SK-N-MC (cell line): ENCODE measurements around the gene POU2AF2.

Source experiments
- EZH2 ChIP-seq: fragments of 200-600 bp; sonication (generic); IDR thresholded peaks from one replicate; pipeline ENCODE4 v1.6.1; 2017; ENCODE audit warnings: antibody characterized with exemption
- FOXP2 ChIP-seq: optimal IDR thresholded peaks from 2 replicates; pipeline ENCODE3; 2011; ENCODE audit warnings: mild to moderate bottlenecking, moderate library complexity; ENCODE audit not compliant: insufficient read depth; ENCODE audit errors: extremely low read length, control extremely low read depth
- POLR2AphosphoS5 ChIP-seq: IDR thresholded peaks from 2 replicates; pipeline ENCODE4 v1.6.1; 2012; ENCODE audit warnings: mild to moderate bottlenecking, low read depth, low read length, borderline replicate concordance

DNA sequence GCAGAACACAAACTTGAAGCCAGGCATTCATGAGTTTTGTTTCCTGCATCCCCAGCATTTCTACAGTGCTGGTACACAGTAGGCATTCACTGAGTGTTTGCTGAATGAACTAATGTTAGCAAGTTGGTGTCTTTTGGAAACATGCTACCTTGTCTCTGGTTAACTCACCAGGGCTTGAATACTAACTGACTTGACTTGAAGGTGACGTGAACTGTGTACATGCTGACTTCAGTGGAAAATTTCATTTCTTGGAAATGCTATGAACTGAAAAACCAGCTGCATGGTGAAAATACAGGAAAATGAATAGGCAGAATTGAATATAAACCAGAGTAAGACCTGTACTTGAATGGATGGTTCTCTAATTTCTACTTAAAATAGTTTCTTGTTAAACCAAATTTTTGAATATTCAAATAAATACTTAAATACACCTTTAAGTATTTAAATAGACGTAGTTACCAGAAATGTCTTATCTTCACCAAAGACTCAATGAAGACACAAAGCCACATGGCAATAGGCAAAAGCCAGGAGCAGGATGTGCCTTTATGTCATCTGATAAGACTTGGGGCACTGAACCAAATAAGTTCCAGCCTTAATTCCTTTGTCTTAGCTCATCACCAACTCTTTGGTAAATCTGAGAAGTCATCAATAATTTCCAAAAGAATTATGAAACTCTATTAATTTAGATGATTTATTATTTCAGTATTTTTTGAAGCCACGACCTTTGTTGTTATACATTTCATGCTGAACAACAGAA lies 39.7 kb upstream of the POU2AF2 start:
- TF ChIP-seq POLR2AphosphoS5, result no peak
- TF ChIP-seq FOXP2, result no peak
- no peak for TF ChIP-seq EZH2
